ENCODE data around the gene PRKCE. TPM values are rescaled to one million over a fixed set of nuclear protein-coding genes. Genes with fewer than 3 reads are reported as not detected.

The PRKCE gene
- total RNA-seq, 2 donors from 2014 or later = 7.2 to 25.4 TPM

- 47% methylated on average over 2 of the region's 2 CpGs for WGBS
- H3K9me3 ChIP-seq = no peaks in the 10 kb centered on the region
- TF ChIP-seq POLR2AphosphoS5 (IDR thresholded peaks at IDR 0.05) = no peak
- TF ChIP-seq POLR2A (IDR thresholded peaks at IDR 0.05) = no peak
- no peak for TF ChIP-seq CTCF (IDR thresholded peaks at IDR 0.05)
- H3K36me3 ChIP-seq = no peaks in the 10 kb centered on the region
- H3K4me1 ChIP-seq (replicated peaks) = no peaks in the 10 kb centered on the region
- no peak overlapping the region for H3K4me3 ChIP-seq
- H3K27me3 ChIP-seq (replicated peaks; ENCODE audit: insufficient read depth) = no peaks in the 10 kb centered on the region
- no peak overlapping the region for H3K27ac ChIP-seq
- DNase-seq (ENCODE audit: low spot score) = no peak
- intact Hi-C loops (cut with DNase I) = no loop called here
Measured at GRCh38 chr2:45724335-45724734, 72.9 kb downstream of the PRKCE start.

DNA sequence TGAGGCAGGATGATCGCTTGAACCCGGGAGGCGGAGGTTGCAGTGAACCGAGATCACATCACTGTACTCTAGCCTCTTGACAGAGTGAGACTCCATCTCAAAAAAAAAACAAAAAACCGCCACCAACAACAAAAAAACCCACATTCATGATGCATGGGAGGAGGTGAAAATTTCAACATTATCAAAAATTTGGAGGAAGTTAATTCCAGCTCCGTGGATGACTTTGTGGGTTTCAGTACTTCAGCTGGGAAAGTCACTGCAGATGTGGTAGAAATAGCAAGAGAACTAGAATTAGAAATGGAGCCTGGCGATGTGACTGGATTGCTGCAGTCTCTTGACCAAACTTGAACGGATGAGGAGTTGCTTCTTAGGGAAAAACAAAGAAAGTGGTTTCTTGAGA is 74.3 kb downstream of the PRKCE start:
- no peak for TF ChIP-seq CTCF (IDR thresholded peaks at IDR 0.05)
- no peak for TF ChIP-seq POLR2A (IDR thresholded peaks at IDR 0.05)
- TF ChIP-seq POLR2AphosphoS5 (IDR thresholded peaks at IDR 0.05) = no peak
- H3K27me3 ChIP-seq (replicated peaks; ENCODE audit: insufficient read depth) = no peaks in the 10 kb centered on the region
- no peaks in the 10 kb centered on the region for H3K9me3 ChIP-seq
- H3K4me3 ChIP-seq = no peak overlapping the region
- H3K36me3 ChIP-seq = no peaks in the 10 kb centered on the region
- DNase-seq (ENCODE audit: low spot score) = no peak
- WGBS = 90% methylated on average over 8 of the region's 8 CpGs
- H3K4me1 ChIP-seq (replicated peaks) = no peaks in the 10 kb centered on the region
- intact Hi-C loops (cut with DNase I) = no loop called here
- H3K27ac ChIP-seq = no peak overlapping the region

- no peaks in the 10 kb centered on the region for H3K27me3 ChIP-seq (replicated peaks; ENCODE audit: insufficient read depth)
- no peak overlapping the region for H3K27ac ChIP-seq
- no peak for TF ChIP-seq POLR2AphosphoS5 (IDR thresholded peaks at IDR 0.05)
- no peak for TF ChIP-seq CTCF (IDR thresholded peaks at IDR 0.05)
- no peak for TF ChIP-seq POLR2A (IDR thresholded peaks at IDR 0.05)
- H3K36me3 ChIP-seq = no peaks in the 10 kb centered on the region
- WGBS = 56% methylated on average over 4 of the region's 4 CpGs
- H3K4me3 ChIP-seq = no peak overlapping the region
- no peak for DNase-seq (ENCODE audit: low spot score)
- no peaks in the 10 kb centered on the region for H3K4me1 ChIP-seq (replicated peaks)
- intact Hi-C loops (cut with DNase I) = no loop called here
- no peaks in the 10 kb centered on the region for H3K9me3 ChIP-seq
Measured at GRCh38 chr2:45726188-45726587, 74.7 kb downstream of the PRKCE start.

- Histone ChIP-seq H3K36me3 (no peaks in the 10 kb centered on the region), H3K27ac (no peak overlapping the region), H3K27me3 (replicated peaks; ENCODE audit: insufficient read depth) (no peaks in the 10 kb centered on the region), H3K4me1 (replicated peaks) (no peaks in the 10 kb centered on the region), H3K9me3 (no peaks in the 10 kb centered on the region), H3K4me3 (no peak overlapping the region)
- WGBS = 79% methylated on average over 4 of the region's 4 CpGs
- intact Hi-C loops (cut with DNase I) = no loop called here
- no peak for TF ChIP-seq CTCF (IDR thresholded peaks at IDR 0.05)
- no peak for TF ChIP-seq POLR2A (IDR thresholded peaks at IDR 0.05)
- no peak for TF ChIP-seq POLR2AphosphoS5 (IDR thresholded peaks at IDR 0.05)
- DNase-seq (ENCODE audit: low spot score) = no peak
Measured at GRCh38 chr2:45728458-45728942, 77.0 kb downstream of the PRKCE start.

GRCh38 chr2:45729753-45730512 is 78.5 kb downstream of the PRKCE start:
- 93% methylated on average over 8 of the region's 8 CpGs for WGBS
- H3K36me3 ChIP-seq = no peaks in the 10 kb centered on the region
- TF ChIP-seq CTCF (IDR thresholded peaks at IDR 0.05) (peak in 1 of 4 experiments; percentile 26), POLR2A (IDR thresholded peaks at IDR 0.05) (no peak)
- no peak overlapping the region for H3K4me3 ChIP-seq
- no peaks in the 10 kb centered on the region for H3K4me1 ChIP-seq (replicated peaks)
- no peaks in the 10 kb centered on the region for H3K9me3 ChIP-seq
- H3K27me3 ChIP-seq (replicated peaks; ENCODE audit: insufficient read depth) = no peaks in the 10 kb centered on the region
- intact Hi-C loops (cut with DNase I) = no loop called here
- DNase-seq (ENCODE audit: low spot score) = no peak
- no peak overlapping the region for H3K27ac ChIP-seq
